HG03439 (cell line): ENCODE data around the gene LMO7.
"Not testable (repeated sequence)": the region's sequence is repeated elsewhere in the genome, so short reads cannot be mapped to it uniquely, and the experiment has no call there.

Experiments used
- ATAC-seq: cut with Tn5 transposase; IDR thresholded peaks from one replicate; pipeline ENCODE4 v1.9.1; 2021; ENCODE audit warnings: mild to moderate bottlenecking, moderate library complexity; ENCODE audit not compliant: unreplicated experiment

Gene LMO7

GRCh38 chr13:75739244-75739868 lies 103.2 kb downstream of the LMO7 start:
- ATAC-seq = peak; percentile 72

DNA sequence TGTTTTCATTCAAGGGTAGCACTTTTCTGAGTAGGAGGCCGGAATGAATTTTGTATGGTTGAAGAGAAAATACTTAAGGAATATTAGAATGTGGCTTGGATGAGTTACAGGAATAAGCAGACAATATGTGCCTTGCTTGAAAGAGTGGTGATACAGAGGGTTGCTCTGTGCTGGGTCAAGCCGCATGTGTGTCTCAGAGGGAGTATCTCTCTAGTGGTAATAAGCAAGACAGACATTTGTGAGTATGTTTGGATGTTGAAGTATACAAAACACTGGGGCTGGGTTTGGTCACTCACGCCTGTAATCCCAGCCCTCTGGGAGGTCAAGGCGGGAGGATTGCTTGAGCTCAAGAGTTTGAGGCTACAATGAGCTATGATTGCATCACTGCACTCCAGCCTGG lies 103.9 kb downstream of the LMO7 start:
- no peak for ATAC-seq

DNA sequence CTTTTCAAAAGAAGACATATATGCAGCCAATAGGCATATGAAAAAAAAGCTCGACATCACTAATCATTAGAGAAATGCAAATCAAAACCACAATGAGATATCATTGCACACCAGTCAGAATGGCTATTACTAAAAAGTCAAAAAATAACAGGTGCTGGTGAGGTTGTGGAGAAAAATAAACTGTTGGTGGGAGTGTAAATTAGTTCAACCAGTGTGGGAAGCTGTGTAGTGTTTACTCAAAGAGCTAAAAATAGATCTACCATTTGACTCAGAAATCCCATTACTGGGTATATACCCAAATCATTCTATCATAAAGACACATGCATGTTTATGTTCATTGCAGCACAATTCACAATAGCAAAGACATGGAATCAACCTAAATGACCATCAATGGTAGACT lies 106.9 kb downstream of the LMO7 start:
- ATAC-seq = not testable (repeated sequence)

DNA sequence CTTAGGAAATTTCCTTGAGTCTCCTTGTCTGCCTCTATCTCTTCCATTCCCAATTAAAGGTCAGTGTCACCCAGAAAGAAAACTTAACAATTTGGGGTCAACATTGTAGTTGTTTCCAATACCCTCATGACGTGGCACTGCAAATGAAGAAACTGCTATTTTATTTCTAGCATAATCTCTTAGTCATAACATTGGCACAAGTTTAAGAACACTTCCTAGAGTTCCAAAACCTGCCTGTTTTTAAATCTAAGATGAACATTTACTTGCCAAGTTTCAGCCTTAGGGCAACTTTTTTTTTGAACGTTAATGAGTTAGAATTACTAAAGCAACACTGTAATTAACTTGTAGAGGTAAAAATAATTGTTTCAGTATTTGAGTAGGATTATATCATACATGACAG lies 108.0 kb downstream of the LMO7 start:
- ATAC-seq = no peak

DNA sequence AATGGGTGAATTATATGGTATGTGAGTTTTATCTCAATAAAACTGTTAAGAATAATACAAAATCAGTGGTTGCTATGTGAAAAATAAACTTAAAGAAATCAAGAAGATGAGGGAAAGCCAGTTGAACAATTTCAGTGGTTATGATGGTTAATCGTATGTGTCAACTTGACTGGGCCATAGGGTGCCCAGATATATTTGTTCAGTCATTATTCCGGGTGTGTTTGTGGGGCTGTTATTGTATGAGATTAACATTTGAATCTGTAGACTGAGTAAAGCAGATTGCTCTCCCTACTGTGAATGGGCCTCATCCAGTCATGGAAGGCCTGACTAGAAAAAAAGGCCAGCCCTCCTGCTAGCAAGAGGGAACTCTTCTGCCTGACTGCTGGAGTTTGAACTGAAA lies 109.3 kb downstream of the LMO7 start:
- ATAC-seq = no peak

DNA sequence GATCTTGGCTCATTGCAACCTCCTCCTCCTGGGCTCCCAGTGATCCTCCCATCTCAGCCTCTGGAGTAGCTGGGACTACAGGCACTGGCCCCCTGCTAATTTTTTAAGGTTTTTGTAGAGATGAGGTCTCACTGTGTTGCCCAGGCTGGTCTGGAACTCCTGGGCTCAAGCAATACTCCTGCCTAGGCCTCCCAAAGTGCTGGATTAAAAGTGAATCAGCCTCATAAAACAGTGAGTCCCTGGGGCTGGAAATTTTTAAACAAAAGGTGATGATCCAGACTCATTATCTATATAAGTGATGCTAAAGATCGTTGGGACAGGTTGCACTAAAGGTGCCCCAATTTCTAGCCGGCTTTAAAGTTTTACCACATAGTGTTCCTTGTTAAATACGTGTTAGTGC lies 112.7 kb downstream of the LMO7 start:
- no peak for ATAC-seq

DNA sequence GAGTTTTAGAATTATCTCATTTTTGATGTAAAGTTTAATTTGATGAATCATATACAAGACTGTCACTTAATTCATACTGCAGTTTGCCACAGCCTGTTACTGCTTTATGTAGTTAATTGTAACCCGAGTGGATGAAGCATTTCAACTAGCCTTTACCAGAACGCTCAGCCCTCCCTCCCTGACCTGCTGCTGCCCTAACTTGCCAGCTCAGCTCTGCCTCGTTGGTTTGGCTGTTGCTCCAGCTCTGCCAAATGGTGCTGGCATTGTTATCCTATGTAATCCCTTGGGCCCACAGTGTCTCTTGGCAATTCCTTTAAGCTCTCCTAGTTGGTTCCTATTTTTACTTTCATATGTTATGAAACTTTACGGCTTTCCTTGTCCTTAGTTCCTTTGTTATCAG lies 113.3 kb downstream of the LMO7 start:
- ATAC-seq = no peak

- ATAC-seq = no peak
Measured at GRCh38 chr13:75751350-75751749, 115.2 kb downstream of the LMO7 start.

DNA sequence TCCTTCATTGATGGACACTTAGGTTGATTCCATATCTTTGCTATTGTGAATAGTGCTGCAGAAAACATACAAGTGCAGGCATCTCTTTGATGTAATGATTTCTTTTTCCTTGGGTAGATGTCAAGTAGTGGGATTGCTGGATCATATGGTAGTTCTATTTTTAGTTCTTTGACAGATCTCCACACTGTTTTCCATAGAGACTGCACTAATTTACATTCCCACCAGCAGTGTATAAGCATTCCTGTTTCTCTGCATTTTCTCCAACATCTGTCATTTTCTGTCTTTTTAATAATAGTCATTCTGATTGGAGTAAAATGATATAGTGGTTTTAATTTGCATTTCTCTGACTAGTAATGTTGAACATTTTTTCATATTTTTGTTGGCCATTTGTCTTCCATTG lies 116.7 kb downstream of the LMO7 start:
- ATAC-seq = no peak

DNA sequence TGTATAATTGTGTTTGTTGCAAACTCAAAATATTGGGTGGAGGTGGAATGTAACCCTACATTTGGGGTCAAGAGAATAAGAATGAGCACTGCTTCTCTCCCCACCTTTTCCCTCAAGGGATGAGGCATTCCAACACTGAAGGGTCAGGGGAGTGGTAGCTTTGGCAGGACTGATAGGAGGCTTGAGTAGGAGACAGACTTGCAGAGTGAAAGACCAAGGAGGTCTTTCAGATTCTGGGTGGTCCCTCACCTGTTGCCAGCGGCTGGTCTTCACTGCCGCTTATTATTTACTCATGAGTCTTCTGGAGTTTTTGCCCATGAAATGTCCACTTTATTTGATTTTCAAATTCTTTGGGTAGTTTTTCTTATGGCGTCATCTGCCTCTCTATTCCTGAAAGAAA lies 118.8 kb downstream of the LMO7 start:
- no peak for ATAC-seq

- ATAC-seq = no peak
Measured at GRCh38 chr13:75757336-75757735, 121.2 kb downstream of the LMO7 start.

GRCh38 chr13:75759531-75759930 lies 123.4 kb downstream of the LMO7 start:
- no peak for ATAC-seq

DNA sequence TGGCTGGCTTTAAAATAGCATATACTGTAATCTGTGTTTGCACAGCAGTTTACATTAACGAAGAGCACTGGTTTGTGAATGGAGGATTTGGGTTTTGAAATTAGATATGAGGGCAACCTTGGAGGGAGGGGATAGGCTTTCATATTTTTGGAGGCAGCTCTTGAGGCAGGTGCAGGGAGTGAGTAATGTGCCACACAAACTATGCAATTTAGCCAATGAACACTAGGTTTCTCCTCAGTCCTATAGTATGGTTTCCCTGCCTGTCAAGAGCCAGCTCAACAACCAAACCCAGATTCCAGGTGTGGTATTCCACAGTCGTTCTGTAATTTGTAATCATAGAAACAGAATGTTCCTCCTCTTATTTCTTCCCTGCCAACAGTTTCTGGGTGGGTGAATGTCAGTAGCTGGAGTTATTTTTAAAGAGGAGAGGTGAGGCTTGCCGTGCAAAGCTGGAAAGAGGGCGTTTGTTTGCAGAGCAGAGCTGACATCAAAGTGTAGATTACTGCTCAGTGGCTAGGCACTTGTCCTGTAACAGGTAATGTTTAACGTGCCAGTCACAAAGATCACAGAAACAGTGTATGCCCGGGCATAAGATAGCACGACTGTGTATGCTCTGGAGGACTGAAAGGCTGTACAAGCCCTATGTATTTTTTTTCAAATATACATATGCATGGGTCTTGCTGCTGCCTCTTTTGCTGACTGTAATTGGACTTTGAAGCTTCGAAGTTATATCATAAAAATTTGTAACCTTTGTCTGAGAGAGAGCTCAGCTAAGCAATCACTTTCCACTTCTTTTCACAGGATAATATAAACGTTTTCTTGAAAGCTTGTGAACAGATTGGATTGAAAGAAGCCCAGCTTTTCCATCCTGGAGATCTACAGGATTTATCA lies 124.2 kb downstream of the LMO7 start:
- no peak for ATAC-seq

DNA sequence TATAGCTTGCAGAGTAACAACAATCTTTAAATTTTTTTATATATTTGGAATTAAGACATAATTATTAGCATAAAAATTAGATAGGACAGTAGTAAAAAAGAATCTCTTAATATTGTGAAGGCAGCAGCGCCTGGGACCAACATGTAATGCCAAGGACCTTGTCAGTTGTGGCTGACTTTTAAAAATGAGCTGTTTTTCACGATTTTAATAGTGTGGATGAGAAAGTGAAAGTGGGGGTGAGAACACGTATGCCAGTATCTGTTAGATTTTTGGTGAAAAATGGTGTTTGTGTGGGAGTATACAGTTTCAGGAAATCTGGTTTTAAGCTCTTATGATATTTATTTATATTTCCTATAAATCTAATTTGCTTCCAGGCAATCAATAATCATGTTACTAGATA lies 125.2 kb downstream of the LMO7 start:
- no peak for ATAC-seq

GRCh38 chr13:75762076-75762937 lies 126.2 kb downstream of the LMO7 start:
- peak; percentile 99 for ATAC-seq

DNA sequence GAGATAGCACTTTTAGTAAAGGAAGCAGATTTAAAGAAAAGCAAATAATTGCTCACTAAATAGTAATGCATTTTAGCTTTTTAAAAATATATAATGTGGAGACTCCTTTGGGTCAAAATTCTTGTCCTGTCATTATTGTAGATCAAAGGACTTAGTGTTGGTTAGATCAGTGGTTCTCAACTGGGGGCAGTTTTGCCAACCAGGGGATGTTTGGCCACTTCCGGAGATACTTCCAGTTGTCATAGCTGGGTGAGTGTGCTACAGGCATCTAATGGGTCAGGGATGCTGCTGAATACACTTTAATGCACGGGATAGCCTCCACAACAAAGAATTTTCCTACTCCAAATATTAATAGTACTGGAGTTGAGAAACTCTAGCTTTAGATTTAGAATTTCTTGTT lies 126.8 kb downstream of the LMO7 start:
- ATAC-seq = no peak

DNA sequence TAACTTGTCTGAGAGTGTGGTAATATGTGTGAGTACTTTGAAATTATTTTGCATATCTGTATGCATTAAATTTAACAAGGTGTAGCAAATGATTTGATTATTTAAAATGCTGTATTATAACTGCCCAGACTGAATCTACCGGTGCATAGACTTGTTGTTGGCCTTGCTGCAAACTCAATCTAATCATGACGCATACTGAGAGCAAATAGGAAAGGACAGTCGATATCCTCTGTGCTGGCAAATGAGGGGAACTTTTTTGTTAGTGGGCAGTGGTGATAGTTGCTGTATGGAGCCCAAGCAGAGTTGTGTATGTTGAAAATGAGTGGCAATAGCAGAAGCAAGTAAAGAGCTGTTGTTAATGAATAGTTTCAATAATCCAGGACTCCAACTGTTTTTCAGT lies 127.4 kb downstream of the LMO7 start:
- no peak for ATAC-seq

GRCh38 chr13:75764251-75764925 lies 128.3 kb downstream of the LMO7 start:
- ATAC-seq = no peak

DNA sequence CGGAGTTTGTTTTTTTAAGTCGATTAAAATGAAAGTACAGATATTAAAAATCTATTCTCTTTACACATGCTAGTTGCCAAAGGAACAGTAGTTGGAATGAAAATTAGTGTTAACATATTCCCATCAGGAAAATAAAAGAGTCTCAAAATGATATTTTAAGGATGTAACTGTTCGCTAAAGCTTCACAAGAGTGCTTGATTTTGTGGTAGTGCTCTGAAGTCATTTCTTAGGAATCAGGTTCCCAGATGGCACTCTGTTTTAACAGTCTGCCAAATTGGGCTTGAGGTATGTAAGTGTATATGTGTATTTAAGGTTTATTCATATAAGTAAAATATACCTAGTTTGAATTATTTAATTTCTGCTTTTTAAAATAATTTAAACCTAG lies 128.8 kb downstream of the LMO7 start:
- no peak for ATAC-seq

DNA sequence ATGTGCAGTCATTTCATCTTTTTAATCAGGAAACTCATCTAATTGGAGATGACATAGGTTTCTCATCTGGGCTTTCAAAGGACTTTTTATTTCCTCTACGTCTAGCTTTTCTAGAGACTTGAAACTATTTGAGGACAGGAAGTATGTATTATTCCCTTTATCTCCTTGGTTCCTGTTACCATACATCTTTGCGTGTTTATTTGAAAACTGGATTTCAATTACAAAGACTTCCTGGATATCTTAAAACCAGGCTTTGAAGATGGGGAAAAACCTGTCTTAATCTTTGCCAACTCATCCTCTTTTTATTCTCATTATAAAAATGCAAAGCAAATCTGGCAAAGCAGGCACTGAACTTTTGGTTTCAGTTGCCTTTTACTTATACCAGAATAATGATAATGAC lies 130.5 kb downstream of the LMO7 start:
- ATAC-seq = no peak
